Astrocyte of the spinal cord (primary cell): Measurements from ENCODE around the gene SCD5.

ENCODE experiments used
- DNase-seq: peaks from one replicate; pipeline ENCODE4 v3.0.0; 2011; ENCODE audit warnings: low read depth, low spot score
- H3K4me3 ChIP-seq: 2 replicates; pipeline ENCODE4 v1.5.1; 2011; ENCODE audit warnings: low read depth, mild to moderate bottlenecking, low read length, moderate library complexity
- CTCF ChIP-seq: IDR thresholded peaks from 2 replicates; pipeline ENCODE4 v1.5.1; 2012; ENCODE audit warnings: low read depth, mild to moderate bottlenecking, low read length, inconsistent platforms
- in situ Hi-C: cut with HindIII; loops from 2 replicates; pipeline ENCODE4 v1.10.0; 2017; ENCODE audit warnings: low sequenced_read_pairs

Gene SCD5

DNA sequence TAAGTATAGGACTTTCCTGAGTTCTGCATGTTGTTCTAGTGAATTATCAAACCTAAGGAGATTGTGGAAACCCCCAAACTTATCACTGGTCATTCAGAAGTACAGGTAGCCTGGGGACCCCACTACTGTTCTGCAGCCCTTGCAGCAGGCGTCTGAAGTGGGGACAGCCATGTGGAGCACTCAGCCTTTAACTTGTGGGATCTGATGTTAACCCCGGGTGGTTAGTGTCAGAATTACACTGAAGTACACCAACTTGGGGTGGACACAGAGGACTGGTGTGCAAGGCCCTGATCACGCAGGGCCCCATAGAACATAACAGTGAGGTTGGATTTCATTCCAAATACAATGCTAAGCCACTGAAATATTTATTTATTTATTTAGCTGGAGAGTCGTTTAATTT, 103.7 kb downstream of the SCD5 start:
- TF ChIP-seq CTCF: no peak
- in situ Hi-C loops: no loop called here
- H3K4me3 ChIP-seq: no peak overlapping the region
- DNase-seq: no peak

GRCh38 chr4:82694046-82694445, 104.5 kb downstream of the SCD5 start:
- H3K4me3 ChIP-seq: no peak overlapping the region
- TF ChIP-seq CTCF: no peak
- in situ Hi-C loops: no loop called here

DNA sequence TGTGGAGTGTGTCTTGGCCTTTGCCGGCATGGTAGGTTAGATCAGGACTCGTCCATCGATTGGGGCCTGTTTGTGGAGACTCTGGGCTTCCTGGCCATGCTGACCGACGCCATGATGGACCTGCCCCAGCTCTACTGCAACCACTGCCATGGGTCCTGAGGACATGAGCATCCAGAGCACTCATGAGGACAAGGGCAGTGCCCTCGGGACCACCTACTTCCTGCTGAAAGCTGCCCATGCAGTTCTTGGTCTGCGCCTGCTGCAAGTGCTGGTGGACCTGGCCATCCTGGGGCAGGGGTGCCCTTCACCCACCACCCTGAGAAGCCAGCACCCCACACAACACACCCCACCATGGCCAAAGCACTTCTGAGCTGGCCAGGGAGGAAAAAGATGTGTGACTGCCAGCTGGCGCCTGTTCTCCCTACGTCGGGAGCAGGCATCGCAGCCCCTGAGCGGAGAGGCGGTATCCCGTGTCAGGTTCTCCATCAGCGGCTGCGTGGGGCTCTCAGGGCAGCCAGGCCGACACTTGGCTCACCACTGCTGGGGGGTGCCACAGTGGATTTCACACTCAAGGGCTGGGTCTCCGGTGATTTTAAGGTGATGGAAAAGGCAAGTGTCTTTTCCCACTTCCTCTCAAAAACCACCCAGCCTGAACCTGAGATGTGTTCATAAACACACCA, 106.4 kb downstream of the SCD5 start:
- TF ChIP-seq CTCF: no peak
- in situ Hi-C loops: no loop called here

More at GRCh38 chr4:82694046-82694445, 104.5 kb downstream of the SCD5 start:
- DNase-seq: no peak

GRCh38 chr4:82691431-82691830, 107.2 kb downstream of the SCD5 start:
- in situ Hi-C loops: no loop called here
- no peak overlapping the region for H3K4me3 ChIP-seq
- no peak for DNase-seq
- no peak for TF ChIP-seq CTCF

More for the DNA sequence above, 106.4 kb downstream of the SCD5 start:
- no peak overlapping the region for H3K4me3 ChIP-seq
- DNase-seq: no peak

GRCh38 chr4:82688091-82688795, 110.4 kb downstream of the SCD5 start:
- in situ Hi-C loops: no loop called here
- DNase-seq: no peak
- no peak overlapping the region for H3K4me3 ChIP-seq
- no peak for TF ChIP-seq CTCF

GRCh38 chr4:82687531-82687930, 111.1 kb downstream of the SCD5 start:
- H3K4me3 ChIP-seq: no peak overlapping the region
- no peak for TF ChIP-seq CTCF
- in situ Hi-C loops: no loop called here
- no peak for DNase-seq
